Activated CD8-positive, alpha-beta memory T cell treated with anti-CD3 and anti-CD28 coated beads for 24 hours (primary cell): ENCODE measurements around the gene YARS1.

Experiments
- DNase-seq: peaks from one replicate; pipeline ENCODE4 v3.0.0-alpha.2; 2020

YARS1 gene

DNA sequence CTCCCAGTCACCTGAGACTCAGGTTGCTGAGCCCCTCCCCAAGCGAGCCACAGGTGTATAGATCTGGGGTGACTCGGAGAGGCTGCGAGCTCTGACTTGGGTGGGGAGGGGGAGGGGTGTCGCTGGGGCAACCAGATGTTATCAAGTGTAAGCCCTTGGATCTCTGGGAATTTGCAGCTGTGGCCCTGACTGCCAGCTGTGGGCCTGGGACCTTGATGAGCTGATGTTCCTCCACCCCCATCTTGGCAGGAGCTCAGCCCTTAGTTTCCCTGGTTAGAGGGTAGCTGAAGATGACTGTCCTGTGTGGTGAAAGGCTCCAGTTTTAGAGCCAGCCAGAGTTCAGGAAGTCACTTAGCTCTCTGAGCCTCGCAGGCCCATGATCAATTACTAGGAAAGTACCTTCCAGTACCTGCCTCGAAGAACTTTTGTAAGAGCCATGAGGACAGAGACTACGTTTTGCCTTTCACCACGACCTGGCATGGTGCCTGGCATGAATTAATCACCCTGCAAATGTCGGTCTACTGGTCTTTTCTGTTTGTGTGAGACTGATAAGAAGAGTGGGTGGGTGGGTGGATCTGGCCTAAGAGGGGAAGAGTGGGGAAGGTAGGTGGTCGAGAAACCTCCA lies 55.8 kb downstream of the YARS1 start:
- no peak for DNase-seq

DNA sequence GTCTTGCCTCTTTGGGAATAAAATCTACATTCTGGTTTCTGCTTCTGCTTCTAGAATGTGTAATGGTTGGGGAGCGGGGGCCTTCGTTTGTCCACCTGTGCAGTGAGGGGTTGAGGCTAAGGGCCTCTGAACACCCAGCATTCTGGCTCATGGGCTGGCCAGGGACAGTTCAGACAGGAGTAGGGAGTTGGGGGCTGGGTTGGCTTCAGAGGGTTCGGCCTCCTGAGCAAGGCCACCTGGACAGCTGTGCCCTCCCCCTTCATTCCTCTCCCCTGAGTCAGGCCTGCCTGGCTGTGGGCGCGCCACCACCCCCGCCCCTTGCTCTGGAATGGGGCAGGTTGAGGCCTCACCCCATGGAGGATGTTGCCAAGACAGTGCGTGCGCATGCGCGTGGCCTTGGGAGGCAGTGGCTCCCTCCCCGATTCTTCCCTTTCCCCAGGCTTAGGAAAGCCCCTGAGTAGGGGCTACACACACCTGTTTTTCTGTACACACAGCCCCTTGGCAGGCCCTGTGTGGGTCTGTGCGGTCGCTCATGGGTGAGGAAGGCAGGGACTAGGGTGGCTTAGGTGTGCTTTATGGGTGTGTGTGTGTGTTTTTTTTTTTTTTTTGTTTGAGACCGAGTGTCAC lies 57.0 kb downstream of the YARS1 start:
- no peak for DNase-seq

DNA sequence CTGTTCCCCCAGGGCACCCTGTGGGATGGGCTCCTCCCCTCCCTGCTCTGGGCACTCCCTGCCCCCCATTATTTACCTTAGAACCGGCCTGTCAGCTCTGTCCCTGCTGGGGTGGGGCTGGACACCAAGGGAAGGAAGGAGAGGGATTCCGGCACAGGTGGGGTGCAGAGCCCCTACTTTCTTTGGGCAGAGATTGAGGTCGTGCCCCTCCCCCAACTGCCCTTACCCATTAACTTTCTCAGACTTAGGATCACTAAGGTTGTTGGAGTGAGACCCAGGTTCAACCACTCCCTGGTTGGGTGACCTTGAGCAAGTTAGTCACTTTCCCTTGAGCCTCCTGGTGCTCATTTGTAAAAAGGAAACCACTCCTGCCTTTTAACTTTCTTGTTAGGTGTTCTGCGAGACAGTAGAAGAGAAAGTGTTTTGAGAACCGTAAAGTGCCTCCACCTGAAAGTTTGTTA lies 57.6 kb downstream of the YARS1 start:
- no peak for DNase-seq

DNA sequence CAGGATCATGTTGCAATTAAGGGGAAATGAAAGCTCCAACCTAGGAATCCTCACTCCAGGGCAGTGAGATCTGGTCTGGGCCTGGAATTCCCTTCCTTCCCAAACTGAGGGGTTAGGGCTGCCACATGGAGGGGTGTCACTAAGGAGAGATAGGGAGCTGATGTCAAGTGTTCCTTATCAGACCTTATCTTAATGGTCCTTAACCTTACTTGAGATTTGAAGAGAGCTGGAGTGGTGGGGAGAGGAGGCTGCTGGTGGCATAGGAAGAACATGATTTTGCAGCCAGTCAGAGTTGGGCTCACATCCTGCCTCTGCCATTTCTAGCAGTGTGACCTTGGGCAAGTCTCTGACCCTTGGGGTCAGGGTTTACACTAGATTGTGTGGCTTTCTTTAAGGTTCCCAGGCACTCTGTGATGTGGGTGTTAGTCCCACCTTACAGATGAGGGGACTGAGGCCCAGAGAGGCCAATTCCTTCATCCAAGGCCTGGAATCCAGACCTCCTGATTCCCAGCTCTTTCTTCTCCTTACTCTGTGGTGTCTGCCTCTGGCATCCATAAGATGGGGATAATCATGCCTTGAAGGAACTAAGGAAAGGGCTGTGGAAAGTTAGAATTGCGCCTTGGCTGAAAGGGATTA lies 58.2 kb downstream of the YARS1 start:
- DNase-seq = no peak

DNA sequence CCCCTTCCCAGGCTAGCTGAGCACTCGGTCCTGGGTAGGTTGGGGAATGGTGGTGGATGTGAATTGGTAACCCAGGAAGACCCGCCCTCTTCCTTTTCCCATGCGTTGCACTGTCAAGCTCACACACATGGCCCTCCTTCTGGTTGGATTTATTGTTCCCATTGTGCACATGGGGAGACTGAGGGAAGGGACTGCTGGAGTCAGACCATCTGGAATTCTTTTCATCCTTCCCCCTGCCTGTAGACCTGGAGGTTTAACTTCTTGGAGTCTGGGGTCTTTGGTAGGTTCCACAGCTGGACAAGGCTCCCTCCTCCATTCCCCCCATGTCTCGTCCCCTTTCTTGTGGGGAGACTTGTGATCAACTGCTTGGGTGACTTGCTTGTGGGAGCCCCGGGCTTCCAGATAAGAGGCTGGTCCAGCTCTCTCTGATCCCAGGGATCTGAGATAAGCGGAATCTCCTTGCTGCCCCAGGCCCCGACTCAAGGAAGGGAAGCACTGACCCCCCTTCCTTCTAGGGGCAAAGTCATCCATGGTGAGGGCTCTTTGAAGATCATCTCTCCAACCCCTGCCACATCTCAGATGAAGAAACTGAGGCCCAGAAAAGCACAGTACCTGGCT lies 58.9 kb downstream of the YARS1 start:
- DNase-seq = no peak

DNA sequence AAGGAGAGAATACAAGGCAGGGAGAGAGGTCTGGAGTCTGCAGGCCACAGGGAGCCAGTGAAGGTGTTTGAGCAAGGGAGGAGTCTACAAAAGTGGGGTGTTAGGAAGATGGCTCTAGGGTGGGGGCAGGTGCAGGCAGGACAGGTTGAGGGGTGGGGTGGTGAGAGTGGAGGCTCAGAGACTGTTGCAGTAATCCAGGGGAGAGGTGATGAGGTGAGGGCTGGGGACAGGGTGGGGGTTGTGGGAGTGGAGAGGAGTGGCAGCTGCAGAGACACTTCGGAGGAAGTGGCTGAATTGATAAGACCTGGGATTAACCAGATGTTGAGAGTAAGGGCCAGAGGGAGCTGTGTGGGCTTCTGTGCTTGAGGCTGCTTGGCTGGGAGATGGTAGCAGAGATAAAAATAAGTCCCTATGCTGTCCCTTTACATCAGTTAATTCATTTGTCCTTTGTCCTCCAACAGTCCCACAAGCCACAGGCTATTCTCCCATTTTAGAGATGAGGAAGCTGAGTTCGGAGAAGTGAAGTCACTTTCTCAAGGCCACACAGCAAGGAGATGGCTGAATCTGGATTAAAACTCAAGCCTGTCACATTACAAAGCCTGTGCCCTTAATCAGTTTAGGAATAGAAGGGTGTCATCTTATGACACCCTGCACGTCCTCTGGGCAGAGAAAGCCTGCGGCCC lies 59.8 kb downstream of the YARS1 start:
- no peak for DNase-seq

DNA sequence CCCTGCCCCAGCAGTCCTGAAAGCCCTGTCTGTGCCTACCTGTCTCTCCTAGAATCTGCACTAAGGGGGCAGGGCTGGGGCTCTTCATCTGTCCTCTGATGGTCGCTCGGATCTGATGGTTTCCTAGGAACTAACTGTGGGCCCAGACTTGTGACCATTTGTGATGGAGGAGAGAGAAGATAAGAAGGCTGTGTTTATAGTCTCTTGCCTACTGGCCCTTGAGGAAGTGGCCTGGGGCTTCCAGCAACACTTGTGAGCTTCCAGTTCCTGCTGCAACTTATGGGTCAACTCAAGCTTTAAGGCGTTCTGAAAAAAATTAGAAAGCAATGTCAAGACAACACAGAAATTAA lies 61.4 kb downstream of the YARS1 start:
- no peak for DNase-seq

DNA sequence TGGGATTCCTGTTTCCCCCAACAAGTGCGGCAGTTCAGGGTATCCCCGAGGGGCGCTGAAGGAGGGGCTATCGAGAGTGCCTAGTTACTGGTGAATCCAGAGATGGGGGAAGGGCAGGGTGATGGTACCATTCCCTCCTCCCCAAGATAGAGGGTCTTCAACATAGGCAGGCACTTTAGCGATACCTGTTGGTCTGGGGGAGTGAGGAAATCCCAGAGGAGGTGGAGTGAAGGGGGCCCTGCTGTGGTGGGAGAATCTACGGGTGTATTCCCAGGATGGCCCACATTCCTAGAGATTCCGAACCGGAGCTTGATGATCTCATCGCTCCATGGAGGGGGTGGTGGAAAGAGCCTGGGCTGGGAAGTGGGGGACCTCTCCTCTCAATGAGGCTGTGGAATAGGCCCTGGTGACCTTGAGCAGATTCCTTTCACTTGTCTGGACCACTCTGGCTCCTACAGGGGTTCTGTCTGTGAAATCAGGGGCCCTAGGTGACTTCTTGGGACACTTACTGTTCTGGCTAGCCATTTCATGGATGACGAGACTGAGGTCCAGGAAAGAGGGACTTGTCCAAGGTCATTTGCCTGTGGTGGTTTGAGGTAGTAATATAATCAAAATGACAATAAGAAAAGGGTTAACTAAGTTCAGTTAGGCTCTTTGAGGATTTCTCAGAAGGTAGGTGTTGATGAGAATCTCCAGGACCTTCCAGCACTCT lies 61.9 kb downstream of the YARS1 start:
- DNase-seq = no peak

DNA sequence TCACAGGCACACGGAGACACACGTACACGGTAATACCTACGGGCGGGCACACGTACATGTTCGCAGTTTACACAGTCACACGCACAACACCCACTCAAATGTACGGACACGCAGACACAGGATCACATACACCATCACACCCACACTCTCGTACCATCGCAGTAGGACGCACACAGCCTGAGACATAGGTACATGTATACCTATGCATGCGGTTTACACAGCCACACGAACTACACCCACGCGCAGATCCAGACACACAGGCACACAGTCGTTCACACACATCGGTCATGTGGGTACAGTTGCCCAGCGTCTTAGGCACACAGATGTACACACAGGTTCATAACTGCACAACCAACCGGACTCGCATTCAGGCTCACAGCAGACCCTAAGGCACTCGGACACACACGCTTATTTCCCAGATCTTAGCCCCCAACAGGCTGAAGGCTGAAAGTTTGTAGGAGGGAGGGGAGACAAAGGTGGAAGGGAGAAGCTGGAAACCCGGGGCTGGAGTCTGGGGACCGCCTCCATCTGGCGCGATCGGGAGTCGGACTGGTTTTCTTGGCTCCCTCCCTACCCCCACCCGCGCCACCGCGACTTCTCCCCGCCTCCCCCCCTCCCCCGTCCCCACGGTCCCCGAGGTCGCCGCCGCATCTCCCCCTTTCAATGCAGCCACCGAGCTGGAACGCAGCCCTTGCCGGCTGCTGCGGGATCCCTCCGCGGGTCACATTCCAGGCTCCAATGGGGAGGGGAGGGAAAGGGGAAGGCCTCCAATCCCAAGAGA lies 62.7 kb downstream of the YARS1 start:
- peak; percentile 79 for DNase-seq

DNA sequence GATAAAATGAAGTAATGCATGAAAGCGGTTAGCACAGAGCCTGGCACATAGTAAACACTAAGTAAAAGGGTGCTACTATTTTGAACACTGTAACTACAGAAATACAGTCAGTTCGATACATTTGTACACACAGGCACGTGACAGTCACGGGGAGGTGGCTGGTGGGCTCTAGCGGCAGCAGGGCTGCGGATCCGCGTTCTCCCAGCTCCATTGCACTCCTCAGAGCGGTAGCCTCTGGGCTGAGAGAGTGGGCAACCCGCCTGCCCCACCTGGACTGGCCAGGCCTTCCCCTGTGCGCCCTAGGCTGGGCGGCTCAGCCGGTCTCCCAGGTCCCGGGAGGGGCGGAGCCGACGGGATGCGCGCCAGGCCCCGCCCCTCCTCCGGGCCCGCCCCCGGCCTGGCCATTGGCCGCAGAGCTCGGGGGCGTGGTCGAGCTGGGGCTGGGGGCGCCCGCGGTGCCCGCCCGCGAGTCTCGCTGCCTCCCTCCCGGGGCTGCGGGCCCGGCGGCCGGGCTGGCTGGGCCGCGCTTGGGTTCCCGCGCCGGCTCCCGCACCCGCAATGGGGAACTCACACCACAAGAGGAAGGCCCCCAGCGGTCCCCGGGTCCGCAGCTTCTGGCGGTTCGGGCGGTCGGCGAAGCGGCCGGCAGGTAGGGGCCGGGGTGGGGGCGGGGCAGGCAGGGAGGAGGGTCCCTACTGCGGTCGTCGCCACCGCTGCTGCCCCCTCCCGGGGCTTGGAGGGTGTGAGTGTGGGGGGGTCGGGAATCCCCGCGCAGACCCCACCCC lies 63.4 kb downstream of the YARS1 start:
- DNase-seq = peak; percentile 86

DNA sequence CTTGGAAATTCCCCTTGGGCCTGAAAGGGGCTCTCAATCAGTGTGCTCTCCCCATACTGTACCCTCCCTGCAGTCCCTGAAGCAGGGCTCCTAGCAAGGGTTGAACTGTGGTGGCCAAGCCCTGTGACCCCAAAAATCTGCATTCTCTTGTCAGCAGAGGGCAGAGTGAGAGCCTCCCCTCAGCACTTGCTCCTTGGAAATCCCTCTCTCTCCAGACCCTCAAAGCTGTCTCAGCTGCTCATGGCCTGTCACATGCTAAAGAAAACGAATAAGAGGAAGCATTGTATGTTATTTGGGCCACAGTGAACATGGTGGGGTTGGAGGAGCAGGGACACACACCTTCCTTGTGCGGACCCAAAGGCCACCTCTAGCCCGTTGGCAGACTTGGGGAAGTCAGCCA lies 67.4 kb downstream of the YARS1 start:
- no peak for DNase-seq

DNA sequence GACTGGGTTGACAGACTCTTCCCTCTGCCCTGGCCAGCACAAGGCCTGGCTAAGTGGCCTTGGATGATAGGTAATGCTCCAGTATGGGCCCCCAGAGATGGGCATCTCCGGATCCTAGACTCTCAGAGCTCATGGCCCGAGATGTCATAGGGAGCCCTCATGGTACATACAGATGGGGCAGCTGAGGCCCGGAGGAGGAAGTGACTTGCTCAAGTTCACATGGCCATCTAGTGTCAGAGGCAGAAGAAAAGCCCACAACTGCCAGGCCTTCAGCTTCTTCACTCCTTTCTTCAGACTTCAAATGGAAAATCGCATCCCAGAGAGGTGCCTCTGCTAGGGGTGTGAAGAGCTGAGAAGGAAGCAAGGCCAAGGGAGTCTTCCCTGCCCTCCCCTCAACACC lies 67.8 kb downstream of the YARS1 start:
- DNase-seq = no peak

DNA sequence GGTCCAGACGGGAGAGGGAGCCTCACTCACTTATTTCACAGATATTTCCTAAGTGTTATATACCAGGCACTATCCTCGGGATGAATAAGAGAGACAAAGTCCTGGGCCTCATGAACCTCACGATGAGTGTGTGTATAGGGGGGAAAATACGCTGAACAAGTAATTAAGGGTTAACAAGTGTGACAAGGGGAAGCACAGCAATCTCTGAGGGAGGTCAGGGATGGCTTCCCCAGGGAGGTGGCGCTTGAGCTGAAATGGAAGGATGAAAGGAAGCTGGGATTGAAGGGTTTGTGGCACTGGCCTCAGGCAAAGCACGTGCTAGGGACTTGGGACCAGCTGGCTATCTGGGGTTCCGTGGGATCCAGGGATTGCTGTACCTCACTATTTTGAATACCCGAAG lies 68.2 kb downstream of the YARS1 start:
- no peak for DNase-seq

DNA sequence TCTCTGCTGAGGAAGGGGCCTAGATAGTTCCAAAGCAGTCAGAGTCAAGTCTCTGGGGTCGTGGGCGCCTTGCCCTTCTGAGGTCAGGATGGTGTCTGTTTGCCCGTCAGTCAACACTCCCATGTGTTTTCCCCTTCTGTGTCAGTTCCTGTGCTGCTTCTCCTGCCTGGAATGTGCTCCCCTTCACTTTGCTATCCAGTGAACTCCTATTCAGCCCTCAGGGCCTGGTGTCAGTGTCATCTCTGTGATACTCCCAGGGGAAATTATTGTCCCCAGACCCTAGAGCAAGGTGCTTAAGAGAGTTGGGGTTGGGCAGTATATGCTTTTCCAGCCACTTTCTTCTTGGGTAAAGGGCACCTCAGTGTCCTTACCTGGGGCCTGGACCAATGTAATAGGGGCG lies 68.8 kb downstream of the YARS1 start:
- no peak for DNase-seq

DNA sequence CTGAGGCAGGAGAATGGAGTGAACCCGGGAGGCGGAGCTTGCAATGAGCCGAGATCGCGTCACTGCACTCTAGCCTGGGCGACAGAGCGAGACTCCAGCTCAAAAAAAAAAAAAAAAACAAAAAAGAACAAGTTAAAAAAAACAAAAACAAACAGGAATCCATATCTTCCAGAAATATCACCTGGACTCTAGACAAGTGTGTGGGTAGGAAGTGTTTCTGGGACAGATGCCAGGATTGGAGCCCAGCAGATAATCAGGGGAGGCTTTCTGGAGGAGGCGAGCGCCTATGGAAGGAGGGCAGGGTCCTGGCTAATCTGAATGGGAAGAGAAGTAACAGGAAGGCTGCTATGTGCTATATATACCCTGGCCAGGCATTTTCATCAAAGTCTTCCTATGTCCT lies 71.0 kb downstream of the YARS1 start:
- no peak for DNase-seq

DNA sequence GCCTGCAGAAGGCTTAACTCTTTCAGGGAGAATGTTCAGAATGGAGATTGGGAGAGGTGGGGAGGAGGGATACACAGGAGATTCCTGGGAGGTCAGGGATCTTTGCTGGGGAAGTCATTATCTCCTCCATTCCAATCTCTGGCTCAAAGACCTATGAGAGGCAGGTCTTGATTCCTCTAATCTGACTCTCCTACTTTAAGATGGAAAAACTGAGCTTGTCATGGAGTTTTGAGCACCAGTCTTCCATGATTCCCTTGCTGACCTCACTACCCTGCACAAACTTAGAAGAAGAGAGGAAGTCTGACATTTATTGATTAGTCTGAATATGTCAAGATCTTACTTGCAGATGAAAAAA lies 73.1 kb downstream of the YARS1 start:
- no peak for DNase-seq

DNA sequence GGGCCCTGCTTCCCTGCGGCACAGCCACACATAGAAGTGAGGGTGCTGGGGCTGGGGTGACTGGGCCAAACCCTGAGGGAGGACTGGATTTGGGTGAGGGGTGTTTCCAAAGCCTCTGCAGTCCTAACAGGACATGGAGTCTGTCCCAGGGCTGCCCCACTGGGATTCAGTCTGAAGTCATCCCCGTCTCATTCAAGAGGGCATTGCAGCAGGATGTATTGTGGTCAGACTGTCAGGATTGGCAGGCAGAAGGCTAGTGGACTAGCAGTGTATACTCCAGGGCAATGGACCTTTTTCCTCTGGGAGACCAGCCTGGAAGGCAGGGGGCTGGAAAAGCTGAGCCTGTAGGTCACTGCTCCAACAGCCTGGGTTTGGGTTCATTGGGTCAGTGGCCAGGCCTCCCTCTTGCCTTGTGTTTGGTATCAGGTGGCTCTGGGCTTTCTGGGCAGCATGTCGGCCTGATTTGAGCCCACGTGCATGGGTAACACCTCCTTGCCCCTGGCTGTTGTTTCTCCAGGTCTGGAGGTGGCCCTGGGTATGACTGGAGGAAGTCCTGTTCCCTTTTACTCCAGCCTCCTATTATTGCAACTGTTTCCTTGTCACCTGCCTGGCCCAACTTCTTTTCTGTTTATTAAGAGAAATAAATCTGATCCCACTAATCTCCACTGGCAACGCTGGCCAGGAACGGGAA lies 73.6 kb downstream of the YARS1 start:
- no peak for DNase-seq

DNA sequence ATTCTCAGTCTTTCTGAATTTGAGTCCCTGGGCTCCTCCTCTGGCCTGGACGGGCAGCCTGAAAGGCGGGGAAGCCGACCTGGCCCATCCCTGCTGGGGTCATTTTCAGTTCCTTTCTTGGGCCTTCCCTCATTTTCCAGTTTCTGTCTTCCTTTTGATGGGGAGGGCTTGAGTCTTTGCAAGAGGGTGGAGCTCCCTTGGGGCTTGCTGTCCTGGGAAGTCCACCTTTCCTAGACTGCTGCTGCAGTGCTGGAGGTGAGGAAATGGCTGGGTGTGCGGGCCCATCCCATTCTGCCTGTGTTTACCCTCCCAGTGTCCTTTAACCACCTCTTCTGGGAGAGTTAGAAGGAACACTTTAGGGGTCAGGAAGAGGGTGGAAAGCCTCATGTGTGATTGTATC lies 74.2 kb downstream of the YARS1 start:
- DNase-seq = no peak

DNA sequence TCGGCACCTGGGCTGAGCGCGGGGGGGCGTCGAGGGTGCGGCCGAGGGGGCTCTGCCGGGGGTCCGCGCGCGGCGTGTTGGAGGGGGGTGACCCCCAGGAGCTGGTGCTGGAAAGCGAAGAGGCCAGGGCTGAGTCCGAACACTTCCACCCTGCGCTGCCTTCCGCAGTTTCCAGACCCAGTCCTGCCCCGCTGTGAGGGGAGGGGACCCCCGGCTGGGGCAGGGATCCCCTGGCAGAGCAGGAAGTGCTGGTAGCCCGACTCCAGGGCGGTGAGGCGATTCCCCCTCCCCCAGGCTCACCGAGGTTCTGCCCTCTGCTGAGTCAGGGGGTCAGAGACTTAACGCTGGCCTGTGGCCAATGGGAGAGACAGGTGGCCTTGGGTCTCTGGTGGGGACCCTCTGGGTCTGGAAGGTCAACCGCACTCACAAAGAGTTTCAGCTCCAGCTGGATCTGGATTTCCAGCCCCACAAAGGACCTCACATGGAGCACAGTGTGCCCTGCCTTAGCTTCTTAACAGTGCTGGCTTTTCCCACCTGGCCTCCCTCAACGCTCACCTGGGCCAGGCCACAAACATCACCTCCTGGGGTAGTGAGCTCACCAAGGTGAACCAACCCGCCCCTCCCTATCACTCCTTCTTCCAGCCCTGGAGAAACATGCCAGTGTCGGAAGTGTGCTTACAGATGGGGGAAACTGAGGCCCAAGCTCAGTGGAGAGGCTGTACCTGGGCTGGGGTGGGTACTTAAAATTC lies 74.8 kb downstream of the YARS1 start:
- no peak for DNase-seq
